ENCODE results near the gene ZSCAN5A.
A peak's percentile ranks its signal among the peaks of the same experiment; 100 is the strongest.
"Not testable (repeated sequence)": the region's sequence is repeated elsewhere in the genome, so short reads cannot be mapped to it uniquely, and the experiment has no call there.

The ZSCAN5A gene

DNA sequence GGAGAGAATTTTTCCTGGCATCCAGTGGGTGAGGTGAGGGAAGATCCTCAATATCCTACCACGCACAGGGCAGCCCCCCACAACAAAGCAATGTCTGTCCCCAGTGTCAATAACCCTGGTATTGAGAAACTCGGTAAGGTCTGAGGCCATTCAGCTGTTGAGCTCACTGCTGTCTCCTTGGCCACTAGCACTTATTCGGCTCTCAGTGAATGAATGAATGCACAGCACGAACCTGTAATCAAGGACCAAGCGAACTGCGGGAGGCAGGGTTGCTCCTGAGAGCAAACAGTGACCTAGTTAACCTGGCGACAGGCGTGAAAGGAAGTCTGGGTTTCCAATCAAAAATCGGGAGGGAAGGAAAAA is 640 bp downstream of the ZSCAN5A start:
- no peak for DNase-seq

DNA sequence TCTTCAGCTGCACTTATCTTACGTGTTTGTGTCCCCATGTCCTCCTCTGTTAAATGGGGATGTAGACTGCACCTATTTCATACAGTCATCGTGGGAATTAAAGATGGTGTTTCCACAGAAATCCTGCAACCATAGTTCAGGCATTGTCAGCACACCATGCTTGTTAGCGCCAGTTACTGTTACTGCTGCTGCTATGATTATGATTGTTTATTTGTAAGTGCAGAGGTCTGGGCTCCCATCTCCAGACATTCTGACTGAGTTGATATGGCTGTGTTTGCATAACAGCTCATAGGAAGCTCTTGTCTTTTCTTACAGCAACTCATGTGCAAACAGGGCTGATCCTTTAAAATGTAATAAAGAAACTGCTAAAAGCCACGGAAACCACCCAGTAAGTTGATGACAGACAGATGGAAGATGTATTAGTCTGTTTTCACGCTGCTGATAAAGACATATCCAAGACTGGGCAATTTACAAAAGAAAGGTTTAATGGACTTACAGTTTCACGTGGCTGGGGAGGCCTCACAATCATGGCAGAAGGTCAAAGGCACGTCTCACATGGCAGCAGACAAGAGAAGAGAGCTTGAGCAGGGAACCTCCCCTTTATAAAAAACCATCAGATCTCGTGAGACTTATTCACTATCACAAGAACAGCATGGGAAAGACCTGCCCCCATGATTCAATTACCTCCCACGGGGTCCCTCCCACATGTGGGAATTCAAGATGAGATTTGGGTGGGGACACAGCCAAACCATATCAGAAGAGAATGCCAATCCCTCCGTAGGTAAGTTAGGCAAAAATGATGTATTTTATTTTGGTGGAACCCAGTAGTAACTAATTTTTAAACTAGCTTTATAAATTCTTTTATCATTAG is 1.6 kb downstream of the ZSCAN5A start:
- peak; percentile 19 to 40 (median 24) for DNase-seq

GRCh38 chr19:56312342-56312741 is 2.3 kb downstream of the ZSCAN5A start:
- DNase-seq: peak in 3 of 4 experiments; percentile 25 to 52 (median 42)

DNA sequence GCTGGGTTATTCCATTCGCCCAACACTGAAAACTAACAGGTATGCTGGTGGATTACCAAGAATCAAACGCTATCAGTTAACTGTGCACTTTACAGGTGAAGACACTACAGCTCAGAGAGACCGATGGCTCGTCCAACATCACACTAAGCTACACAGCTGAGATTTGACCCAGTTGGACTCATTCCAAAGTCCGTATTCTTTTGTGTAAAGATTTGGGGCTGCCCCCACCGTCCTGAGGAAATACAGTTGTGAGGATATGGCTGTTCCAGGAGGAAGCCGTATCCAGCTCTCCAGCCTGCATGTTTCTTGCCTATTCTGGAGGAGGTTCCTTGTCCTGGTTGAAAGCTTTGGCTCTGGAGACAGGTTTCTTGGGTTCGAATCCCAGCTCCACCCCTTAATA is 4.2 kb downstream of the ZSCAN5A start:
- no peak for DNase-seq

- DNase-seq: peak; percentile 63 to 80 (median 68)
Measured at GRCh38 chr19:56309511-56310185, 5.0 kb downstream of the ZSCAN5A start.

DNA sequence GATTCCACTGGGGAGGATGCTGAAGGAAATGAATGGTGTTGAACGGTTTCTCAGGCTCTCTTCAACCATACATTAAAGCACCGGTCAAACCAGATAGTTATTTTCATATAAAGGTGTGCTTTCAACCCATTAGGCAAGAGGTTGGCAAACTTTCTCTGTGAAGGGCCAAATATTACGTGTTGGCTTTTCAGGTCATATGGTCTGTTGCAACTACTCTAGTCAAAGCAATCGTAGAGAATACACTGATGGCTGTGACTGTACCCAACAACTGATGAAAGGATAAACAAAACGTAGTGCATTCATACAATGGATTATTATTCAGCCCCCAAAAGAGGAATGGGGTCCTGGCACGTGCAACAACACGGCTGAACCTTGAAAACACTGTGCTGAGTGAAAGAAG is 5.8 kb downstream of the ZSCAN5A start:
- no peak for DNase-seq

GRCh38 chr19:56307062-56307461 is 7.6 kb downstream of the ZSCAN5A start:
- not testable (repeated sequence) for DNase-seq

DNA sequence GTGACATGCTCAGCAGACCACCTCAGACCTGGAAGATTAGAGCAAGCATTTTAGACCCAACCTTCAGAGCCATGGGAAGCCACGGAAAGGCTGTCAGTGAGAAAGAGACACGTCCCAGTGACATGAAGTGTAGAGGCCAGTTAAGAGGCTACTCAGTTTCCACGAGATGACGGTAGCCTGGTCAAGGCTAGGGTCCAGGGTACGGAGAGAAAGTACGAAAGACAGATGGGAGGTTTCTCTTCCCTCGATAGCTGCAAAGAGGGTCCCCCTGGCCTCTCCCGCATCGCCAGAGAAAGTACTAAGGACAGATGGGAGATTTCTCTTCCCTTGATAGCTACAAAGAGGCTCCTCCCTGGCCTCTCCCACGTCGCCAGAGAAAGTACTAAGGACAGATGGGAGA is 8.6 kb downstream of the ZSCAN5A start:
- DNase-seq: no peak

DNA sequence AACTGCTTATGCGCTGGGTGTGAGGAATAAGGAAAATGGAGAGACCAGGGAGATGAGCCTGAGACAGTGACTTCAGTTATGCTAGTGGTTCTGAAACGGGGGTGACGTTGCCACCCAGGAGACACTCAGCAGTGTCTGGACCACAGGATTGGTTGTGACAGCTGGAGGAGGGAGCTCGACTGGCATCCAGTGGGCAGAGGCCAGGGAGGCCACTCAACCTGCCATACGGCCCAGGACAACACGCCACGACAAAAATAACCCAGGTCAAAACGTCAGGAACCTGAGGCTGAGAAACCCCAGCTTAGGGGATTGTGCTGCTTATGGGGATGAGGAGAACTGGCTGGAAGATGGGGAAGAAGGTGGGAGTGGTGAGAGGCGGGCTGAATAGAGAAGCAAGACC is 10.4 kb downstream of the ZSCAN5A start:
- no peak for DNase-seq

DNA sequence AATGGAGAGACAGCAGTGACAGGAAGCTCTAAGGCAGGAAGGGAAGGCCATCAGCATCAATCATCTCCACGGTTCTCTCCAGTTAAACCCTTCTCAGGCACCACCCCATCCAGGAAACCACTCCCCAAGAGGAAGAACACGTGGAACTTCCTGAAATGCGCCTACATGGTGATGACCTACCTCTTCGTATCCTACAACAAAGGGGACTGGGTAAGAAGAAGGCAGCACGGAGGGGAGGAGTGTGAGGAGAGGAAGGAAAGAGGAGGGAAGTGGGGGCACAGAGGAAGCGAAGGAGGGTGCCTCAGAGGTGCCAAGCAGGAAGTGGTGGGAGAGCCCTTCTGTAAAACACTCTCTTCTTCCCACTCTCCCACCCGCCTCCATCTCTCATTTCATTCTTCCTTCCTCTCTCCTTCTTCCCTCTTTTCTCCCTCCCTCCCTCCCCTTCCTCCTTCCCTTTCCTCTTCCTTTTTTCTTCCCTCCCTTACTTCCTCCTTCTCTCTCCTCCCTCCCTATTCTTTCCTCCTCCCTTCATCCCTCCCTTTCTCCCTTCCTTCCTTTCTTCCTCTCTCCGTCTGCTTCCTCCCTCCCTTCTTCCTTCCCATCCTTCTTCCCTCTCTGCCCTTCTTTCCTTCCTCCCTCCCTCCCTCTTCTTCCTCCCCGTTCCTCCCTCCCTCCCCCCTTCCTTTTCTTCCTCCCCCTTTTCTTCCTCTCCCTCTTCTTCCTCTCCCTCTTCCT is 12.6 kb downstream of the ZSCAN5A start:
- DNase-seq: peak in 3 of 4 experiments; percentile 14 to 44 (median 39)

- no peak for DNase-seq
Measured at GRCh38 chr19:56301155-56301554, 13.5 kb downstream of the ZSCAN5A start.

- no peak for DNase-seq
Measured at GRCh38 chr19:56299688-56300087, 15.0 kb downstream of the ZSCAN5A start.

- DNase-seq: no peak
Measured at GRCh38 chr19:56297010-56297409, 17.6 kb downstream of the ZSCAN5A start.

GRCh38 chr19:56295531-56296455 is 18.8 kb downstream of the ZSCAN5A start:
- no peak for DNase-seq

GRCh38 chr19:56294549-56294948 is 20.1 kb downstream of the ZSCAN5A start:
- DNase-seq: no peak

- DNase-seq: peak in 3 of 4 experiments; percentile 39 to 48 (median 42)
Measured at GRCh38 chr19:56291867-56292266, 22.8 kb downstream of the ZSCAN5A start.

DNA sequence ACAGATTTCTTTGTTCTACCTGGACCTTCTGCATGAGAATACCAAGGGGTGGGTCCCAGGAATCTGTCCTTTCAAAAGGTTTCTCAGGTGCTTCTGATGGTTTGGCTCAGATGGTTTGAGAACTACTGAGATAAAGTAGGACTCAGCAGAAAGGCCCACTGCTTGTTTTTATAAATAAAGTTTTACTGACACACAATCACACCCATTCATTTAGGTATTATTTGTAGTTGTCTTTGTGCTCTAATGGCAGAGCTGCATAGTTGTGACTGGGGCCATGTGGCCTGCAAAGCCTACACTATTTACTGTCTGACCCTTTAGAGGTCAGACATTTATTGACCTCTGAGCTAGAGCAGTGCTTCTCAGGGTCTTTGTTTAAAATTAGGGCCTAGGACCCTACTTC is 24.5 kb downstream of the ZSCAN5A start:
- no peak for DNase-seq

DNA sequence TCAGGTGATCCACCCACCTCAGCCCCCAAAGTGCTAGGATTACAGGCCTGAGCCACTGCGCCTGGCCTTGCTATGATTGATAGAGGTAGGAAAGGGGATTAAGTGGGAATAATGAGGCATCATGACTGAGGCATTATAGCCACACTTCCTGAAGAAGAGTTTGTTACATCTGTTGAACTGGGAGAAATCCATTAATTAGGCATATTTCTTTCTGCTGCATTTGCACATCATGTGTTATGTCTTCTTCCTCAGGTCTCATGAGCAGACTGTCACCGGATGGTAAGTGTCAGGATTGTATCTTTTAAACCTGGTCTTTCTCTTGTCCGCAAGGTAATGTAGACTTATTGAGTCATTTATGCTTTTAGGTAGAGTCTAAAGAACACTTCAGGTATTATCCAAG is 29.9 kb downstream of the ZSCAN5A start:
- DNase-seq: no peak

GRCh38 chr19:56282809-56283208 is 31.8 kb downstream of the ZSCAN5A start:
- DNase-seq: no peak

DNA sequence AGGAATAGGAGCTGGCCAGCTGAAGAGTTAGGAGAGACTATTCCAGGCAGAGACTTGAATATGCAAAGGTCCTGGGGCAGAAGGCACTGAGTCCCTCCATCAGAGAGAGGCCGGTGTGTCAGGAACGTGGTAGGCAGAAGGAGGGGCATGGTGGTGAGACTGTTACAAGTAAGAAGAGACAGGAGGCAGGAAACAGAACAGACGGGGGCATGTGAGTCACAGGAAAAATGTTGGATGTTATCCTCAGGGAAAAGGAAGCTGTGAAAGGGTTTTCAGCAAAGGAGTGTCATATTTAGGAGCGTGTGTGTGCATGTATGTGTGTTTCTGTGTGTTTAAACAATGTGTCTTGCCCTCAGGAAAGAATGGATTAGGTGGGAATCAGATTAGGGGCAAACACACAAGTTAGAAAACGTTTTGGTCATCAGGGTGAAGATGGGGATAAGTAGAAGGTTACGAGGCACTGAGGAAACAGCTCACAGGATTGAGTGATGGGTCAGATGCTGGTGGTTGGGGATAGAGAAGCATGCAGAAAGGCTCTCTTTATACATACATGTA is 41.0 kb downstream of the ZSCAN5A start:
- DNase-seq: no peak

GRCh38 chr19:56272161-56272798 is 42.4 kb downstream of the ZSCAN5A start, which contains the start of gene EDDM13:
EDDM13 (plus strand) TSS chr19:56272748; CDS start chr19:56272835, 87 bp downstream.
- peak in 3 of 4 experiments; percentile 14 to 26 (median 15) for DNase-seq
